ENCODE results near the gene PIEZO2.
"Not testable (repeated sequence)": the region's sequence is repeated elsewhere in the genome, so short reads cannot be mapped to it uniquely, and the experiment has no call there.

Gene PIEZO2

GRCh38 chr18:10877987-10878386, 271.4 kb downstream of the PIEZO2 start:
- DNase-seq = no peak

GRCh38 chr18:10875811-10876210, 273.6 kb downstream of the PIEZO2 start:
- no peak for DNase-seq

- no peak for DNase-seq
Observed at GRCh38 chr18:10872304-10872703, 277.1 kb downstream of the PIEZO2 start.

GRCh38 chr18:10864722-10865121, 284.6 kb downstream of the PIEZO2 start:
- no peak for DNase-seq

GRCh38 chr18:10863026-10863425, 286.3 kb downstream of the PIEZO2 start:
- DNase-seq = no peak

- DNase-seq = no peak
Observed at GRCh38 chr18:10860928-10861327, 288.4 kb downstream of the PIEZO2 start.

- DNase-seq = no peak
Observed at GRCh38 chr18:10860382-10860781, 289.0 kb downstream of the PIEZO2 start.

- DNase-seq = no peak
Observed at GRCh38 chr18:10858477-10858876, 290.9 kb downstream of the PIEZO2 start.

GRCh38 chr18:10856132-10856531, 293.2 kb downstream of the PIEZO2 start:
- no peak for DNase-seq

- DNase-seq = no peak
Observed at GRCh38 chr18:10852385-10853303, 296.7 kb downstream of the PIEZO2 start.

GRCh38 chr18:10851824-10852319, 297.5 kb downstream of the PIEZO2 start:
- DNase-seq = peak; percentile 17 to 55

GRCh38 chr18:10850840-10851239, 298.5 kb downstream of the PIEZO2 start:
- no peak for DNase-seq

- DNase-seq = no peak
Observed at GRCh38 chr18:10850216-10850615, 299.2 kb downstream of the PIEZO2 start.

- no peak for DNase-seq
Observed at GRCh38 chr18:10847907-10848306, 301.5 kb downstream of the PIEZO2 start.

- no peak for DNase-seq
Observed at GRCh38 chr18:10847408-10847790, 302.0 kb downstream of the PIEZO2 start.

GRCh38 chr18:10846657-10847407, 302.5 kb downstream of the PIEZO2 start:
- no peak for DNase-seq

- not testable (repeated sequence) for DNase-seq
Observed at GRCh38 chr18:10846035-10846434, 303.3 kb downstream of the PIEZO2 start.

- DNase-seq = no peak
Observed at GRCh38 chr18:10843565-10843964, 305.8 kb downstream of the PIEZO2 start.

- no peak for DNase-seq
Observed at GRCh38 chr18:10842861-10843260, 306.5 kb downstream of the PIEZO2 start.

- DNase-seq = no peak
Observed at GRCh38 chr18:10842371-10842770, 307.0 kb downstream of the PIEZO2 start.

- no peak for DNase-seq
Observed at GRCh38 chr18:10841203-10841602, 308.2 kb downstream of the PIEZO2 start.

GRCh38 chr18:10840743-10841142, 308.6 kb downstream of the PIEZO2 start:
- no peak for DNase-seq

- no peak for DNase-seq
Observed at GRCh38 chr18:10839421-10839820, 309.9 kb downstream of the PIEZO2 start.

- DNase-seq = no peak
Observed at GRCh38 chr18:10838553-10838952, 310.8 kb downstream of the PIEZO2 start.
